DND-41 (cell line): ENCODE measurements around the gene SLC30A1.

Experiments used
- CTCF ChIP-seq: IDR thresholded peaks from 2 replicates; pipeline ENCODE4 v1.5.1; 2012; ENCODE audit warnings: borderline replicate concordance, low read length, moderate library complexity, mild to moderate bottlenecking; ENCODE audit not compliant: poor library complexity, severe bottlenecking; ENCODE audit errors: extremely low read depth
- EZH2 ChIP-seq: IDR thresholded peaks from 3 replicates; pipeline ENCODE4 v1.6.1; 2012; ENCODE audit warnings: borderline replicate concordance, low read depth, mild to moderate bottlenecking, moderate library complexity, low read length, inconsistent platforms; ENCODE audit not compliant: severe bottlenecking

- TF ChIP-seq CTCF (no peak), EZH2 (no peak)
These were observed 44.2 kb downstream of the SLC30A1 start for GRCh38 chr1:211534545-211535291.
